ENCODE data around the gene TMEM143.
A peak's percentile ranks its signal among the peaks of the same experiment; 100 is the strongest.
"Not testable (repeated sequence)": the region's sequence is repeated elsewhere in the genome, so short reads cannot be mapped to it uniquely, and the experiment has no call there.

TMEM143 gene

DNA sequence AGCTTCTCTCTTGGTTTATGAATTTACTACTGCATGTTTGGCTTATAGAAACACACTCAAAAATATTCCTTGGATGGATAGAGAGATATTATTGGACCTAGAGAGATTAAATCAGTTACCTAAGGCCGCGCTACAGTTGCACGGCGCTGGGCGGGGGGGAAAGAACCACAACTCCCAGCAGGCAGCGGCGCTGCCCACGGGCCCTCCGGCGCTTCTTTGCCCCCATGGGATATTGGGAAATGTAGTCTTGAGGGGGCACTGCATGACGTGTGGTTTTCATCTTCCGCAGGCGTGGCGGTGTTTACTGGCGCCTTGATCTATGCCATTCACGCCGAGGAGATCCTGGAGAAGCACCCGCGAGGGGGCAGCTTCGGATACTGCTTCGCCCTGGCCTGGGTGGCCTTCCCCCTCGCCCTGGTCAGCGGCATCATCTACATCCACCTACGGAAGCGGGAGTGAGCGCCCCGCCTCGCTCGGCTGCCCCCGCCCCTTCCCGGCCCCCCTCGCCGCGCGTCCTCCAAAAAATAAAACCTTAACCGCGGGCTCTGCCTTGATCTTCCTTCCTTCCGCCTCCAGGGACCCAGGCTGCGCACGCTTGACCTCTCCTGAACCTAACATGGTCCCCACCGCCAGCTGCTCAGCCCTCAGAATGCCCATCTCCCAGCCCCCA lies 33.6 kb downstream of the TMEM143 start:
- DNase-seq (ENCODE audit: low read depth), result peak; percentile 69

- no peak for DNase-seq (ENCODE audit: low read depth)
Measured at GRCh38 chr19:48329167-48329891, 34.4 kb downstream of the TMEM143 start.

DNA sequence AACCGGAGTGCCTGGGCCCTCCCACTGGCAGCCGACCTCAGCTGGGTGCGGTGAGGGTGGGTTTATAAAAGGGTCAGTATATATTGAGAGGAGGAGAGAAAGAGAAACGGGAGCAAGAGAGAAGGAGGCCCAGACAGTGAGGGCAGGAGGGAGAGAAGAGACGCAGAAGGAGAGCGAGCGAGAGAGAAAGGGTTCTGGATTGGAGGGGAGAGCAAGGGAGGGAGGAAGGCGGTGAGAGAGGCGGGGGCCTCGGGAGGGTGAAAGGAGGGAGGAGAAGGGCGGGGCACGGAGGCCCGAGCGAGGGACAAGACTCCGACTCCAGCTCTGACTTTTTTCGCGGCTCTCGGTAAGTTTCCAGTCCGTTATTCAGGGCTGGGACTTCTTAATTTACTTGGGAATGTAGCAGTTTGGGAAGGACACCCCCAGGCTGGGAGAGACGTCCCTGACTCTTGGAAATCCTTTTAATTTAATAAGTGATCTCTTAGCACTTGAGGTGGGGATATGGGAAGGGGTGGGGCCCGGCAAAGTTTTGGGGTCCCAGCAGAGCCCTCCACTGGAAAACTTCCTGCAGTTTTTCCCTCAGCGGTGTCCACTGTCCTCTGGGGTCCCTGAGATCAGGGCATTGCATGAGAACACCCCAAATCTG lies 38.4 kb downstream of the TMEM143 start, which contains the start of gene EMP3:
TSS of gene EMP3 (plus strand) at position 288 of the 646 bp plus-strand sequence. CDS start 1,293 bp downstream, outside the sequence.
- DNase-seq (ENCODE audit: low read depth), result peak; percentile 75

GRCh38 chr19:48321622-48322591 lies 41.8 kb downstream of the TMEM143 start:
- DNase-seq (ENCODE audit: low read depth), result peak; percentile 98

DNA sequence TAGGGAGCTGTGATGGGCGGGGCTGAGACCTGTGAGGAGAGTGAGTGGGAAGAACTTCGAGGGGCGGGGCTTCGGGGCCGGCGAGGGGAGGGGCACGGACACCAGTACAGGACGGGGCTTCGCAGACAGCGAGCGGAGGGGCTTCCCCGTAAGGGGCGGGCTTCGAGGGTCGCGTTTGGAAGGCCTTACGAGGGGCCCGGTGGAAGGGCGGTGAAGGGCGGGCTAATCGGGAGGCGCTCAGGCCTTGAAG lies 42.4 kb downstream of the TMEM143 start:
- DNase-seq (ENCODE audit: low read depth), result peak; percentile 95

- peak; percentile 65 for DNase-seq (ENCODE audit: low read depth)
Measured at GRCh38 chr19:48319647-48320541, 43.8 kb downstream of the TMEM143 start.

GRCh38 chr19:48318286-48318987 lies 45.3 kb downstream of the TMEM143 start:
- no peak for DNase-seq (ENCODE audit: low read depth)

GRCh38 chr19:48317708-48317960 lies 46.1 kb downstream of the TMEM143 start:
- DNase-seq (ENCODE audit: low read depth), result not testable (repeated sequence)

DNA sequence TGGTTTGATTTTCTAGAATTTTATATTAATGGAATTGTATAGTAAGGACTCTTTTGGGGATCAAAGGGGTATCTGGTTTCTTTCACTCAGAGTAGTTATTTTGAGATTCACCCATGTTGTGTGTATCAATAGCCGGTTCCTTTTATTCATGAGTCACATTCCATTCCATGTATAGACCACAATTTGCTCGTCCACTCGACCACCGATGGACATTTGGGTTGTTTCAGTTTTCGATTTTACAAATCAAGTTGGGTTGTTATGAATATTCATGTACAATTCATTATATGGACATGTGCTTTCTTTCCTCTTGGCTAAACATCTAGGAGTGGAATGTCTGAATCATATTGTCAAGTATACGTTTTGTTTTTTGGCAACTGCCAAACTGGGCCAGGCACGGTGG lies 48.0 kb downstream of the TMEM143 start:
- DNase-seq (ENCODE audit: low read depth), result no peak

DNA sequence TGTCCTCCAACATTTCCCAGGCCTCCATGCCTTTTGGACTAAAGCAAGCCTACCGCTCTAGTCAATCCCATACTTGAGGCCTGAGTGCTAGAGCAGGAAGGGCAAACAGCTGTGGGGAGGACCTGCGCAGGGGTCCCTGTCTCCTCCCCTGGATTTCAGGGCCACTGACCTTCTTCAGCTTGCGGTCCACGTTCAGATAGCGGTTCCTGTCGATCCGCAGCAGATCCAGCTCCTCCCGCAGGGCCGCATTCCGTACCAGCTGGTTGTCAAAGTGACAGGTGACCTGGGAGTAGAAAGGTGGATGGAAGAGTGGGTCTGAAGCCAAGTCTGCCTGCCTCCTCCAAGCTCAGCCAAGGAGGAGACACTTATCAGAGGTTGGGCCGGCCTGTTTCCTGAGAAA lies 52.4 kb downstream of the TMEM143 start:
- DNase-seq (ENCODE audit: low read depth), result no peak

DNA sequence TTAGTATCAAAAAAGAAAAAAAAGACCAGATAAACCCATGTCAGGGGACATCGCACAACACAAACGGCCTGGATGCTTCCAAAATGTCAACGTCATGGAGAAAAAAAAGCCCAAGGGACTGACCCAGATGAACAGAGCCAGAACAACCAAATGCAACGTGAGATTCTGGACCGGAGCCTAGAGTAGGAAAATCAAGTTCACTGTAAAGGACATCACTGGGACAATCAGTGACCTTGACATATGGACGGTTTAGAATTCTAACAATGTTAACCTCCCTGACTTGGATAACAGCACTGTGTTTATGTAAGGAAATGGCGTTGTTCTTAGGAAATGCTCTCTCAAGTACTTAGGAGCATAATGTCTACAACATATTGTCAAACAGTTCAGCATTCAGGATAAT lies 53.5 kb downstream of the TMEM143 start:
- no peak for DNase-seq (ENCODE audit: low read depth)

DNA sequence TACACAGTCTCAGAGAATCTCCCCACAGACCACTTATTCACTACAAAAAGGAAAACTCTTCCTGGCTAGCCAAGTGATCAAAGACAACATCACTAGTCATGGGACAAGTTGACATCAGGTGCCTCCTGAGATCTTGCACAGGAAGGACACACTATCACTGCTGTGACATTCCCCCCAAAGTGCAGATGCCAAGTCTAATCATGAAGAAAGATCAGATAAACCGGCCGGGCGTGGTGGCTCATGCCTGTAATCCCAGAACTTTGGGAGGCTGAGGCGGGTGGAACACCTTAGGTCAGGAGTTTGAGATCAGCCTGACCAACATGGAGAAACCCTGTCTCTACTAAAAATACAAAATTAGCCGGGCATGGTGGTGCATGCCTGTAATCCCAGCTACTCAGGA lies 54.0 kb downstream of the TMEM143 start:
- not testable (repeated sequence) for DNase-seq (ENCODE audit: low read depth)

GRCh38 chr19:48308631-48309586 lies 54.8 kb downstream of the TMEM143 start:
- no peak for DNase-seq (ENCODE audit: low read depth)

DNA sequence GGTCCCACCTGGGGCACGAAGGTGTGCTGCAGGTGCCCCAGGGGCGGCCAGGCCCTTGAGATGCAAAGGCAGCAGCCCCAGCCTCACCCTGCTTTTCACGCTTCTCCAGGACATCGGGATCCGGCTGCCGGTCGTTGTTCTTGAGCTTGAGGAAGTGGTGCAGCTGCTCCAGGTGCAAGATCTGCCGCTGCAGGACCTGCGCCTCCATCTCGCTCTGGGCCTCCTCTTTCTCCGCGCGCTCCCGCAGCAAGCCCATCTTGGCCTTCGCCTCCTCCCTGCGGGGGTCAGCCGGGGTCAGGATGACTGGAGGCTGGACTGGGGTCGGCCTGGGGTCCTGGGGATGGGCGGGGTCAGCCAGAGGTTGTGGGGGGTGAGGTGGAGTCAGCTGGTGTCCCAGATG lies 59.9 kb downstream of the TMEM143 start:
- no peak for DNase-seq (ENCODE audit: low read depth)

GRCh38 chr19:48303367-48303766 lies 60.4 kb downstream of the TMEM143 start:
- DNase-seq (ENCODE audit: low read depth), result no peak

DNA sequence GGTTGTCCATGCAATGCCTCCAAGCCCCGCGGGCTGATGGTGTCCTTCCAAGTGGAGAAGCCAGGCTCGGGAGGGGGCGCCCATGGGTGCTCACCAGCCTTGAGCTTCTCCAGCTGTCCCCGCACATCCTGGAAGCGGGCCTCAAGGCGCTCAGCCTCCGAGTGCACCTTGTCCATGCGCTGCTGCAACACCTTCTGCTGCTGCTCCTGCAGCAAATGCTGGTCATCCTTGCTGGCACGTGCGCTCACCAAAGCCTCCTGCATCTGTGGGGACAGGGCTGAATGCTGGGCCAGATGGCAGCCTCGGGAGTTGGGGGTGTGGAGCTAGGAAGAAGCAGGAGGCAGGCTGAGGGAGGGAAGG lies 61.2 kb downstream of the TMEM143 start:
- no peak for DNase-seq (ENCODE audit: low read depth)

DNA sequence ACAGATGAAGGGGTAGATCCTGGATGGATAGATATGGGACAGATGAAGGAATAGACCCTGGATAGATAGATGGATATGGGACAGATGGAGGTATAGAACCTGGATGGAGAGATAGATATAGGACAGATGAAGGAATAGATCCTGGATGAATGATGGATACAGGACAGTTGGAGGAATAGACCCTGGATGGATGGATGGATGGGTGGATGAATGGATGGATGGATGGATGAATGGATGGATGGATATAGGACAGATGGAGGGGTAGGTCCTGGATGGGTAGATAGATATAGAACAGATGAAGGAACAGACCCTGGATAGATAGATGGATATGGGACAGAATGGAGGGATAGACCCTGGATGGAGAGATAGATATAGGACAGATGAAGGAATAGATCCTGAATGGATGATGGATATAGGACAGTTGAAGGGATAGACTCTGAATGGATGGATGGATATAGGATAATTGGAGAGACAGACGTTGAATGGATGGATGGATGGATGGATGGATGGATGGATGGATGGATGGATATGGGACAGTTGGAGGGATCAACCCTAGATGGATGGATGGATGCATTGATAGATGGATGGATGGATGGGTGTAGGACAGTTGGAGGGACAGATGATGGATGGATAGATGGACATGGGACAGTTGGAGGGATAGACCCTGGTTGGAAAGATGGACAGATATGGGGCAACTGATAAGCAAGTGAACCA lies 61.7 kb downstream of the TMEM143 start:
- DNase-seq (ENCODE audit: low read depth), result no peak

- DNase-seq (ENCODE audit: low read depth), result no peak
Measured at GRCh38 chr19:48297975-48298374, 65.8 kb downstream of the TMEM143 start.

All from stimulated activated CD4-positive, alpha-beta T cell treated with anti-CD3 and anti-CD28 coated beads, Interleukin-2, amount 100 ng/mL, for 4 hours (primary cell).